Activated CD4-positive, alpha-beta memory T cell treated with anti-CD3 and anti-CD28 coated beads for 36 hours (primary cell): Measurements from ENCODE around the gene TRIM9. TPM values are rescaled to one million over a fixed set of nuclear protein-coding genes. Genes with fewer than 3 reads are reported as not detected.

Experiments
- CTCF ChIA-PET: fragments of 350-600 bp; sonication (Branson Sonifier 250); formaldehyde crosslinking; loops from one replicate; lab custom pipeline; 2021; ENCODE audit warnings: antibody characterized with exemption, inconsistent platforms; lab: Charles Lee
- POLR2A ChIA-PET: fragments of 350-600 bp; sonication (Branson Sonifier 250); formaldehyde crosslinking; loops from one replicate; lab custom pipeline; 2021; ENCODE audit warnings: antibody characterized with exemption; lab: Charles Lee
- DNase-seq: peaks from one replicate; pipeline ENCODE4 v3.0.0-alpha.2; 2020
- H3K27ac Mint-ChIP-seq: one replicate; pipeline ENCODE4 v1.8.0; 2021; ENCODE audit warnings: mixed read lengths
- H3K27me3 Mint-ChIP-seq: one replicate; pipeline ENCODE4 v1.8.0; 2021; ENCODE audit warnings: mixed read lengths
- H3K36me3 Mint-ChIP-seq: one replicate; pipeline ENCODE4 v1.8.0; 2021; ENCODE audit warnings: mixed read lengths
- H3K4me1 Mint-ChIP-seq: one replicate; pipeline ENCODE4 v1.8.0; 2021; ENCODE audit warnings: low read depth, mixed read lengths
- H3K4me3 Mint-ChIP-seq: one replicate; pipeline ENCODE4 v1.8.0; 2021; ENCODE audit warnings: mild to moderate bottlenecking, mixed read lengths
- H3K9me3 Mint-ChIP-seq: one replicate; pipeline ENCODE4 v1.8.0; 2021; ENCODE audit warnings: mixed read lengths
- intact Hi-C: fragments of 100-400 bp; cut with micrococcal nuclease; formaldehyde crosslinking; loops from one replicate; pipeline ENCODE4 v1.15.1; 2023
- total RNA-seq, 2 experiments: library from RNA; stranded (reverse); gene quantifications; one replicate each; pipeline ENCODE4 v1.2.3, GENCODE V29; 2021

The TRIM9 gene
- total RNA-seq, 2 experiments from 2014 or later: 0.36 to 0.40 TPM

GRCh38 chr14:50985124-50985858 is 109.6 kb downstream of the TRIM9 start:
- Mint-ChIP-seq H3K4me1 (no peaks in the 10 kb centered on the region), H3K4me3 (no peak overlapping the region), H3K27ac (no peak overlapping the region), H3K27me3 (peaks cover 3% of the 10 kb centered on the region), H3K36me3 (no peaks in the 10 kb centered on the region), H3K9me3 (no peaks in the 10 kb centered on the region)
- ChIA-PET POLR2A (no interaction called here), CTCF (no interaction called here)
- intact Hi-C loops: no loop called here
- DNase-seq: no peak

DNA sequence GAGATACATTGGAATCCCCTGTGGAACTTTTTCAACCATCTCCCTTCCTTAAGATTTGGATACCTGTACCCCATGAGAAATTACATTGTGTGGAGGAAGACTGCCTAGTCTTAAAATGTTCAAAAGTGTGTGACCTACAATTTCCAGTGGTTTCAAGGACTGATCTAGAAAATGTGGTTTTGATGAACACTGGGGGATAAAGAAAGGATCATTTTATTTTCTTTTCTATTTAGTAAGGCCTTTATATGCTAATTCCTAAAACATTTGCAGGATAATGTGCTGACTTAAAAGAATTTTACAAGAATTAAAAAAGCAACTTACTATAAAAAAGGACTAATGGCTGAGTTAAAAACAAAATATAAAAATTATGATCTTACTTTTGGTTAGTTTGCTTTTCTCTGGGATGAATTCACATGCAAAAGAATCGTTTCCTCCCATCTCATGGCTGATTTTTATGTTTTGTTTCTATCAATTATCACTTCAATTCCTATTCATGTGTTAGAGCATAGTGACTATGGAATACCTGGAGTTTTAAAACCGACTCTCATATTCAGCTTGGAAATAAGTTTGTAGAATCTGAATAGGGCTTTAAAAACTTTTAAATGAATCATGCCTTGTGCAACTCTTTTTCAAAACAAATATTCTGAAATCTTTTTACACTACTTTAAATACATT is 110.7 kb downstream of the TRIM9 start:
- DNase-seq: no peak
- Mint-ChIP-seq H3K4me1 (no peaks in the 10 kb centered on the region), H3K9me3 (no peaks in the 10 kb centered on the region), H3K4me3 (no peak overlapping the region), H3K36me3 (no peaks in the 10 kb centered on the region), H3K27ac (no peak overlapping the region), H3K27me3 (peaks cover 4% of the 10 kb centered on the region)
- POLR2A ChIA-PET: no interaction called here
- CTCF ChIA-PET: no interaction called here
- intact Hi-C loops: no loop called here

GRCh38 chr14:50979941-50980850 is 114.7 kb downstream of the TRIM9 start:
- H3K9me3 Mint-ChIP-seq: no peaks in the 10 kb centered on the region
- POLR2A ChIA-PET: no interaction called here
- no peaks in the 10 kb centered on the region for H3K36me3 Mint-ChIP-seq
- CTCF ChIA-PET: interaction anchor here (0.7 kb wide), 1 partner anchor 147 kb away, joined by 3 read pairs; no protein-coding TSS in a partner anchor
- peaks cover 2% of the 10 kb centered on the region for H3K27me3 Mint-ChIP-seq
- intact Hi-C loops: no loop called here
- DNase-seq: no peak
- no peak overlapping the region for H3K27ac Mint-ChIP-seq
- H3K4me1 Mint-ChIP-seq: no peaks in the 10 kb centered on the region
- no peak overlapping the region for H3K4me3 Mint-ChIP-seq

- H3K27ac Mint-ChIP-seq: no peak overlapping the region
- no peaks in the 10 kb centered on the region for H3K4me1 Mint-ChIP-seq
- no peak for DNase-seq
- ChIA-PET CTCF (no interaction called here), POLR2A (no interaction called here)
- no peaks in the 10 kb centered on the region for H3K9me3 Mint-ChIP-seq
- H3K27me3 Mint-ChIP-seq: peaks cover 2% of the 10 kb centered on the region
- no peak overlapping the region for H3K4me3 Mint-ChIP-seq
- intact Hi-C loops: no loop called here
- no peaks in the 10 kb centered on the region for H3K36me3 Mint-ChIP-seq
These were observed 116.0 kb downstream of the TRIM9 start for GRCh38 chr14:50978888-50979287.

DNA sequence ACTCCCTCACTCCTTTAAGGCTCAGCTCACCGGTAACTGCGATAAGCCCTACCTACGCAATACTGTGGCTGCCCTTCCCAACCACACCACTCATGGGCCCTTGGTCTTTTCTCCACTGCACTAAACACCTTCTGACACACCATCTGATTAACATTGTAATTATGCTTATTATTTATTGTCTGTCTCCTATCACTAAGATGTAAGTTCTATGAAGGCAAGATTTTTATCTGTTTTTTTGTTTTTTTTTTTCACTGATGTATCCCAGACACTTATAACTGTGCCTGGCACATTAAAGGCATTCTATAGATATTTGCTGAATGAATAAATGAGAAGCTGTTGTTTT is 116.4 kb downstream of the TRIM9 start:
- H3K27me3 Mint-ChIP-seq: peaks cover 2% of the 10 kb centered on the region
- no peak overlapping the region for H3K27ac Mint-ChIP-seq
- no peaks in the 10 kb centered on the region for H3K36me3 Mint-ChIP-seq
- intact Hi-C loops: no loop called here
- H3K4me3 Mint-ChIP-seq: no peak overlapping the region
- DNase-seq: no peak
- H3K4me1 Mint-ChIP-seq: no peaks in the 10 kb centered on the region
- POLR2A ChIA-PET: no interaction called here
- CTCF ChIA-PET: no interaction called here
- no peaks in the 10 kb centered on the region for H3K9me3 Mint-ChIP-seq

GRCh38 chr14:50977863-50978528 is 116.9 kb downstream of the TRIM9 start:
- CTCF ChIA-PET: no interaction called here
- no peaks in the 10 kb centered on the region for H3K36me3 Mint-ChIP-seq
- H3K4me1 Mint-ChIP-seq: no peaks in the 10 kb centered on the region
- no peak for DNase-seq
- H3K4me3 Mint-ChIP-seq: no peak overlapping the region
- H3K27me3 Mint-ChIP-seq: peaks cover 2% of the 10 kb centered on the region
- POLR2A ChIA-PET: no interaction called here
- intact Hi-C loops: no loop called here
- H3K27ac Mint-ChIP-seq: no peak overlapping the region
- no peaks in the 10 kb centered on the region for H3K9me3 Mint-ChIP-seq

- Mint-ChIP-seq H3K27me3 (peaks cover 4% of the 10 kb centered on the region), H3K27ac (no peak overlapping the region), H3K36me3 (no peaks in the 10 kb centered on the region), H3K4me1 (no peaks in the 10 kb centered on the region), H3K9me3 (no peaks in the 10 kb centered on the region), H3K4me3 (no peak overlapping the region)
- ChIA-PET CTCF (no interaction called here), POLR2A (no interaction called here)
- intact Hi-C loops: no loop called here
- DNase-seq: no peak
These were observed 120.8 kb downstream of the TRIM9 start for GRCh38 chr14:50974118-50974517.

DNA sequence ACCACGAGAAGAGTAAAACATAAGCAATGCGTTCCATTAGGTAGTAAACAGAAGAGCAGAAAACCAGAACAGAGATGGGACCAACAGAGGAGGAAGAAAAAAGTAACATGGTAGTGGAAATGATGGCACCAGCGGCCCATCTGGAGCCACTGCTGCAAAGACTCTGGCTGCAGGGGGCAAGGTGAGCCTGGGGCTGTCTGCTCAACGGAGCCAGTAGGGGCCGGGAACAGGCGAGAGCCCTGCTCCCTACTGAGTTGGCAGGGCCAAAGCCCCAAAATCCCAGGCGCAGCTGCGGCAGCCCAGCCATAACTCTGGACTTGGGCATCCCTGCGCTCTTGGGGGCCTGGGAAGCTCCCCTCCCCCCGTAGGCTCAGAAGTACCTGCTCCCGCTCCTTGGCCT is 122.2 kb downstream of the TRIM9 start:
- no peaks in the 10 kb centered on the region for H3K4me1 Mint-ChIP-seq
- H3K4me3 Mint-ChIP-seq: no peak overlapping the region
- no peaks in the 10 kb centered on the region for H3K9me3 Mint-ChIP-seq
- CTCF ChIA-PET: no interaction called here
- no peaks in the 10 kb centered on the region for H3K36me3 Mint-ChIP-seq
- POLR2A ChIA-PET: no interaction called here
- H3K27me3 Mint-ChIP-seq: peaks cover 3% of the 10 kb centered on the region
- intact Hi-C loops: no loop called here
- DNase-seq: no peak
- H3K27ac Mint-ChIP-seq: no peak overlapping the region

DNA sequence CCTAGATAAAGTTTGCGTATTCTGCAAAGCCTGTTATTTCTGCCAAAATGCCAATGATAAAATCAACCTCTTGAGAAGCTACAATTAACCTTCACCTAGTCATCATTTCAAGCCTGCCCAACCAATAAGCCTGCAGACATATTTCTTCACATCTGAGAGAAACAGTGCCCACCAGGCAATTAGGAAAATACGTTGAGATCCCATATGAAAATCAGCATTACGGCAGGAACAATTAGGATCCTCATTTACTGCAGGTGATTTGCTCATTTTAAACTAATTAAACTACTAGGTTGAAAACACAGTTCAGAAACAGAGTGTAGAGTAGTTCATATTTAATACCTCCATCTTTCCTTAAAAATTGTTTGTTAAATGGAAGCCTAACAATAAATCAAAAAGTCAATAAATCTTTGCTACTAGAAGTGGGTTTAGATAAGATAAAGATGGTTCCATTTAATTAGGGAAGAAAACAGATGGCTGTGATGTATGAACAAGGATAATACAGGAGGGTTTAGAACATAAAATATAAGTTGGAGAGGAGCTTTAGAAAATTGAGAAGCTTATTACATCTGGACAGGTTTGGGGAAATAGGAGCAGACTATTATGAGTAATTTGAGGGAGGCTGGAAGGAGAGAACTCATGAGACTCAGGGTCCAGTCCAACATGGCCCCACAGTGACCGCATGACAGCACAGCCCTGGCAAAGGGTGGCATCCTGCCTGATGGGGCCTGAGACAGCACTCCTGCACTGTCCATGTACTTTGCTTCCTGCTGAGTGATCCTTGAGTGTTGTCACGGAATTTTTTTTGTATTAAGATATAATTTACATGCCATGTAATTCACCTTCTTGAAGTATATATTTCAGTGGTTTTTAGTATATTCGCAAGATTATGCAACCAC is 123.8 kb downstream of the TRIM9 start:
- CTCF ChIA-PET: no interaction called here
- H3K4me3 Mint-ChIP-seq: no peak overlapping the region
- POLR2A ChIA-PET: no interaction called here
- DNase-seq: no peak
- H3K9me3 Mint-ChIP-seq: no peaks in the 10 kb centered on the region
- no peak overlapping the region for H3K27ac Mint-ChIP-seq
- H3K4me1 Mint-ChIP-seq: no peaks in the 10 kb centered on the region
- intact Hi-C loops: no loop called here
- H3K36me3 Mint-ChIP-seq: no peaks in the 10 kb centered on the region
- peaks cover 3% of the 10 kb centered on the region for H3K27me3 Mint-ChIP-seq

- Mint-ChIP-seq H3K9me3 (no peaks in the 10 kb centered on the region), H3K27ac (no peak overlapping the region), H3K4me3 (no peak overlapping the region), H3K4me1 (no peaks in the 10 kb centered on the region), H3K27me3 (peaks cover 3% of the 10 kb centered on the region), H3K36me3 (no peaks in the 10 kb centered on the region)
- DNase-seq: no peak
- intact Hi-C loops: no loop called here
- CTCF ChIA-PET: no interaction called here
- POLR2A ChIA-PET: no interaction called here
These were observed 127.1 kb downstream of the TRIM9 start for GRCh38 chr14:50967790-50968189.

- no peak for DNase-seq
- Mint-ChIP-seq H3K4me3 (no peak overlapping the region), H3K27me3 (peaks cover 3% of the 10 kb centered on the region), H3K4me1 (no peaks in the 10 kb centered on the region), H3K27ac (no peak overlapping the region), H3K9me3 (no peaks in the 10 kb centered on the region), H3K36me3 (no peaks in the 10 kb centered on the region)
- ChIA-PET POLR2A (no interaction called here), CTCF (no interaction called here)
- intact Hi-C loops: no loop called here
These were observed 127.8 kb downstream of the TRIM9 start for GRCh38 chr14:50967103-50967502.
